ENCODE results near the gene NTM. TPM values are rescaled to one million over a fixed set of nuclear protein-coding genes. Genes with fewer than 3 reads are reported as not detected.

The NTM gene
- total and polyA plus RNA-seq, 2 of the 8 experiments (the other 6 are each of a cell fraction or from before 2014, with no cell fraction given), result 13.4 to 20.0 TPM

- TF ChIP-seq NANOG (IDR thresholded peaks at IDR 0.05; ENCODE audit: insufficient read depth, low read depth, low read length, poor library complexity, severe bottlenecking), result no peak
- TF ChIP-seq HDAC6 (IDR thresholded peaks at IDR 0.05; ENCODE audit: low read depth, low read length), result no peak
- no peak for TF ChIP-seq CBX5 (IDR thresholded peaks at IDR 0.05; ENCODE audit: low read depth, low read length)
Observed at GRCh38 chr11:131455843-131456704, 85.7 kb downstream of the NTM start (continued).
